Spinal cord (tissue), 10 donors: ENCODE measurements around the gene CLDN1. TPM values are rescaled to one million over a fixed set of nuclear protein-coding genes. Genes with fewer than 3 reads are reported as not detected.
A peak's percentile ranks its signal among the peaks of the same experiment; 100 is the strongest.

ENCODE experiments used
- DNase-seq, 6 donors: peaks; one replicate each; pipeline versions ENCODE4 v3.0.0 to v3.0.0-alpha.2; 2013 to 2015; ENCODE audit warnings: low spot score in 6 of 6, low read depth in 4 of 6
- H3K27ac ChIP-seq: one replicate; pipeline ENCODE4 v1.5.1; 2013; ENCODE audit warnings: low read depth, low read length, control low read depth
- H3K27me3 ChIP-seq: one replicate; pipeline ENCODE4 v1.6.1; 2013; ENCODE audit warnings: low read length; ENCODE audit not compliant: control insufficient read depth, insufficient read depth
- H3K36me3 ChIP-seq: one replicate; pipeline ENCODE4 v1.6.1; 2013; ENCODE audit warnings: low read length; ENCODE audit not compliant: control insufficient read depth, insufficient read depth
- H3K4me1 ChIP-seq: one replicate; pipeline ENCODE4 v1.6.1; 2013; ENCODE audit warnings: low read length; ENCODE audit not compliant: control insufficient read depth, insufficient read depth
- H3K4me3 ChIP-seq: one replicate; pipeline ENCODE4 v1.5.1; 2013; ENCODE audit warnings: low read depth, low read length, control low read depth
- H3K9me3 ChIP-seq: one replicate; pipeline ENCODE4 v1.6.1; 2013; ENCODE audit warnings: low read length; ENCODE audit not compliant: control insufficient read depth, insufficient read depth
- WGBS: methylation state at CpG from one replicate; pipeline ENCODE4 v1.1.5; 2013; ENCODE audit warnings: missing lambda C conversion rate; ENCODE audit not compliant: insufficient coverage; 5-methylcytosine and 5-hydroxymethylcytosine counted together
- long read RNA-seq, 4 donors: transcript quantifications; one replicate each; lab custom pipeline, GENCODE V29; 2026
- polyA plus RNA-seq, 2 donors: library from polyadenylated mRNA; unstranded; fragments of 120-200 nt; gene quantifications; one replicate each; pipeline ENCODE4 v1.2.1, GENCODE V29; 2013; ENCODE audit not compliant: insufficient read length in 2 of 2
- total RNA-seq, 2 donors: library from RNA; depleted of rRNA in 1 of 2; stranded (reverse); fragments of 120-200 nt in 1 of 2; fragments of >200 nt in 1 of 2; gene quantifications; one replicate each; pipeline versions ENCODE4 v1.2.3 to v1.2.4, GENCODE V29; 2013 to 2014
- donor health status: healthy.

Gene CLDN1
- total RNA-seq (10 to 100 TPM in 1 of 2 donors, 1 to 10 TPM in 1; 9.9 to 11.4 TPM), polyA plus RNA-seq (1 to 10 TPM; 5.3 to 5.5 TPM)
- long read RNA-seq, donor 1, partial matches to known transcripts, result 0 of 1 reads
- long read RNA-seq, donor 1, other reads (novel, unspliced or antisense), result 0 of 1 reads
- long read RNA-seq, donor 2, result 0 reads
- long read RNA-seq, donor 3, result 0 reads
- long read RNA-seq, donor 4, partial matches to known transcripts, result 0 of 1 reads
- long read RNA-seq, donor 4, other reads (novel, unspliced or antisense), result 0 of 1 reads

GRCh38 chr3:190321789-190322603, at the start of gene CLDN1:
CLDN1 (minus strand) TSS chr3:190322446; CDS start chr3:190322206, 240 bp downstream.
- Histone ChIP-seq H3K9me3 (no peaks in the 10 kb centered on the region), H3K27me3 (peaks cover 8% of the 10 kb centered on the region), H3K36me3 (no peaks in the 10 kb centered on the region), H3K27ac (no peak within 1 kb of the TSS), H3K4me1 (peaks cover 5% of the 10 kb centered on the region), H3K4me3 (peak within 1 kb of the TSS; percentile 71)
- peak; percentile 53 to 92 (median 72) for DNase-seq
- under 1% methylated on average over 62 of the region's 64 CpGs for WGBS

GRCh38 chr3:190371152-190371551, 48.9 kb upstream of the CLDN1 start:
- Histone ChIP-seq H3K27me3 (no peaks in the 10 kb centered on the region), H3K36me3 (no peaks in the 10 kb centered on the region), H3K4me3 (no peak overlapping the region), H3K4me1 (no peaks in the 10 kb centered on the region), H3K27ac (no peak overlapping the region), H3K9me3 (no peaks in the 10 kb centered on the region)
- no CpG with 5 or more reads among the region's 2 CpGs for WGBS
- no peak for DNase-seq

- WGBS, result 91% methylated on average over 1 of the region's 2 CpGs
- Histone ChIP-seq H3K27ac (no peak overlapping the region), H3K9me3 (no peaks in the 10 kb centered on the region), H3K27me3 (no peaks in the 10 kb centered on the region), H3K4me1 (no peaks in the 10 kb centered on the region), H3K36me3 (no peaks in the 10 kb centered on the region), H3K4me3 (no peak overlapping the region)
- no peak for DNase-seq
Measured at GRCh38 chr3:190370369-190370768, 48.1 kb upstream of the CLDN1 start.

GRCh38 chr3:190369668-190370295, 47.5 kb upstream of the CLDN1 start:
- H3K4me1 ChIP-seq, result no peaks in the 10 kb centered on the region
- no peaks in the 10 kb centered on the region for H3K27me3 ChIP-seq
- H3K9me3 ChIP-seq, result no peaks in the 10 kb centered on the region
- DNase-seq, result no peak
- no peak overlapping the region for H3K27ac ChIP-seq
- H3K36me3 ChIP-seq, result no peaks in the 10 kb centered on the region
- WGBS, result no CpG with 5 or more reads among the region's 5 CpGs
- no peak overlapping the region for H3K4me3 ChIP-seq

DNA sequence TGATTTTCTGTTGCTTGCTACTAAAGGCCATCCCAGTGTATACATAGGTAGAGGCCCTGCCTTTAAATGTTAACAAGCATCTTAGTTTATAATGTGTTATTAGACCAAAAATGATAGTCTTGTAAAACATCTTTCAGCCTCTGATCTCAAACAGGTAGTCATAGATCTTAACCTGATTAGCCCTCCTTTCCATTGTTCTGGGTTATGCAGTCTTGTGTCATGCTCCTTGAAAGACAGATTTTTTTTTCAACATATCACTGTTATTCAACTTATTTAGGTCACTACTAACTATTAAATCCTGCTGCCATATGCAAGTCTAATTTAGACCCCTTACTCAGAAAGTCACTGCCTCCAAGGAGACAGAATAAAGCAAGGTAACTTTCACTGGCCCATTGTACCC, 46.6 kb upstream of the CLDN1 start:
- H3K4me3 ChIP-seq, result no peak overlapping the region

GRCh38 chr3:190366133-190366532, 43.9 kb upstream of the CLDN1 start:
- Histone ChIP-seq H3K27me3 (no peaks in the 10 kb centered on the region), H3K4me1 (no peaks in the 10 kb centered on the region), H3K9me3 (no peaks in the 10 kb centered on the region), H3K4me3 (no peak overlapping the region), H3K36me3 (no peaks in the 10 kb centered on the region), H3K27ac (no peak overlapping the region)
- no peak for DNase-seq
- no CpG with 5 or more reads among the region's 2 CpGs for WGBS

More for the DNA sequence above, 46.6 kb upstream of the CLDN1 start:
- Histone ChIP-seq H3K27me3 (no peaks in the 10 kb centered on the region), H3K4me1 (no peaks in the 10 kb centered on the region), H3K9me3 (no peaks in the 10 kb centered on the region), H3K36me3 (no peaks in the 10 kb centered on the region), H3K27ac (no peak overlapping the region)
- DNase-seq, result no peak

DNA sequence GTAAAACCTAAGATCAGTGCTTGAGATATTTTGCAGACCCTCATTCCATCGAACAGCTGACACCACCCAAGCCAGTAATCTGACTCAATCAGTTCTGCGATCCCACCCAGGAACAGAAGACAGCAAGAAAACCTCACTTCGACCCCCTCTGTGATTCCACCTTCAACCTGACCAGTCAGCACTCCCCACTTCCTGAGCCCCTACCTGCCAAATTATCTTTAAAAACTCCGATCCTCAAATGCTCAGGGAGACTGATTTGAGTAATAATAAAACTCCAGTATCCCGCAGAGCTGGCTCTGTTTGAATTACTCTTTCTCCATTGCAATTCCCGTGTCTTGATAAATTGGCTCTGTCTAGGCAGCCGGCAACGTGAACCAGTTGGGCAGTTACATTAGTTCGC, 40.0 kb upstream of the CLDN1 start:
- H3K27me3 ChIP-seq, result no peaks in the 10 kb centered on the region
- whole genome bisulfite sequencing, result 70% methylated on average over 5 of the region's 9 CpGs
- no peak overlapping the region for H3K27ac ChIP-seq
- no peaks in the 10 kb centered on the region for H3K4me1 ChIP-seq
- H3K36me3 ChIP-seq, result no peaks in the 10 kb centered on the region
- peak in 1 of 6 donors; percentile 31 for DNase-seq
- no peak overlapping the region for H3K4me3 ChIP-seq
- H3K9me3 ChIP-seq, result no peaks in the 10 kb centered on the region

GRCh38 chr3:190361791-190362190, 39.5 kb upstream of the CLDN1 start:
- DNase-seq, result no peak
- WGBS, result 100% methylated on average over 1 of the region's 1 CpG
- no peak overlapping the region for H3K27ac ChIP-seq
- no peaks in the 10 kb centered on the region for H3K4me1 ChIP-seq
- no peak overlapping the region for H3K4me3 ChIP-seq
- H3K27me3 ChIP-seq, result no peaks in the 10 kb centered on the region
- H3K9me3 ChIP-seq, result no peaks in the 10 kb centered on the region
- no peaks in the 10 kb centered on the region for H3K36me3 ChIP-seq

DNA sequence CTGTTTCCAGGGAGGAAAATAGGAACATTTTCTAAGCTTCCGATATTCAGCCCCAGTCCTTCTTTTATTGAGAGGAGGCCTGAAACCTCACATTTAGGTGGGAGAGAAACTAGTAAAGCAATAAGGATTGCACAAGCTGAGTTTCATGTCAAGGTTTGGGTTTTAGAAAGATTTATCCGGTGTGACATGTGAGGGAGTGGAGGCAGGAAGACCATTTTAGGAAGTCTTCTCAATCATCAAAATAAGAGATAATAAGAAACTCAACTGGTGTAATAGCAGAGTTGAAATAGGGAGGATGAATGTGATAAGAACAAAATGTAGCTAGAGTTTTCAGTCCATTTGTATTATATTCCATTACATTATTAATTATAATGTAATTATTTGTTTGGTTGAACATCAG, 38.0 kb upstream of the CLDN1 start:
- Histone ChIP-seq H3K27me3 (no peaks in the 10 kb centered on the region), H3K4me3 (no peak overlapping the region), H3K4me1 (no peaks in the 10 kb centered on the region), H3K9me3 (no peaks in the 10 kb centered on the region), H3K27ac (no peak overlapping the region), H3K36me3 (no peaks in the 10 kb centered on the region)
- no peak for DNase-seq
- WGBS, result no CpG with 5 or more reads among the region's 2 CpGs
